ENCODE data around the gene MLPH. TPM values are rescaled to one million over a fixed set of nuclear protein-coding genes. Genes with fewer than 3 reads are reported as not detected.
"Not testable (repeated sequence)": the region's sequence is repeated elsewhere in the genome, so short reads cannot be mapped to it uniquely, and the experiment has no call there.

The MLPH gene
- total and polyA plus RNA-seq, 2 of the 13 experiments (the other 11 are each of a cell fraction or from before 2014, with no cell fraction given), result 0.12 TPM; not detected in 1

DNA sequence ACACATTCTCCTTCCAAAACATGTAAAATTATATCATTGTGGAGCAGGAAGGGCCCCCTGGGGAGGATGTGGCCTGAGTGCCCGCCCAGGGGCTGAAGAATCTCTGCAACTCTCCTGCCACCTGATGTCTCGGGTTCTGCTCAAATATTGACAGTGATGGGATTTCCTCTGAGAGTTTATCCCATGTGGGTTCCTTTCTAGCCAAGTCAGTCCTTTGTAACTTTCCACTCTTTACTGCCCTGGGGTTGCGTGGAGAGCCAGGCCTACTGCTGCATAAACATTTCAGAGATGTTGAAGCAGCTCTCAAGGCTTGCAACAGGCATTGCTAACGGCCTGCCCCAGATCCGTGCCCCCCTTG is 107.4 kb downstream of the MLPH start (continued):
- TF ChIP-seq ATF4 (CRISPR knock-in tag; IDR thresholded peaks at IDR 0.05) (no peak; a peak in 1 of 4 replicates), TEAD3 (CRISPR knock-in tag; optimal IDR thresholded peaks at IDR 0.05; ENCODE audit: borderline replicate concordance) (peak; percentile 85), ARNTL (CRISPR knock-in tag; IDR thresholded peaks at IDR 0.05) (peak; percentile 35; the same call in 1 of the 2 replicates), U2AF1 (optimal IDR thresholded peaks at IDR 0.05; ENCODE audit: low read depth, low read length) (peak; percentile 19), SOX5 (CRISPR knock-in tag; IDR thresholded peaks at IDR 0.05; ENCODE audit: borderline replicate concordance) (peak; percentile 71; the same call in 1 of the 2 replicates), HOXD1 (CRISPR knock-in tag; IDR thresholded peaks at IDR 0.05) (peak; percentile 51; the same call in 1 of the 2 replicates), ZNF891 (CRISPR knock-in tag; IDR thresholded peaks at IDR 0.05) (peak; percentile 17; the same call in 1 of the 2 replicates)

DNA sequence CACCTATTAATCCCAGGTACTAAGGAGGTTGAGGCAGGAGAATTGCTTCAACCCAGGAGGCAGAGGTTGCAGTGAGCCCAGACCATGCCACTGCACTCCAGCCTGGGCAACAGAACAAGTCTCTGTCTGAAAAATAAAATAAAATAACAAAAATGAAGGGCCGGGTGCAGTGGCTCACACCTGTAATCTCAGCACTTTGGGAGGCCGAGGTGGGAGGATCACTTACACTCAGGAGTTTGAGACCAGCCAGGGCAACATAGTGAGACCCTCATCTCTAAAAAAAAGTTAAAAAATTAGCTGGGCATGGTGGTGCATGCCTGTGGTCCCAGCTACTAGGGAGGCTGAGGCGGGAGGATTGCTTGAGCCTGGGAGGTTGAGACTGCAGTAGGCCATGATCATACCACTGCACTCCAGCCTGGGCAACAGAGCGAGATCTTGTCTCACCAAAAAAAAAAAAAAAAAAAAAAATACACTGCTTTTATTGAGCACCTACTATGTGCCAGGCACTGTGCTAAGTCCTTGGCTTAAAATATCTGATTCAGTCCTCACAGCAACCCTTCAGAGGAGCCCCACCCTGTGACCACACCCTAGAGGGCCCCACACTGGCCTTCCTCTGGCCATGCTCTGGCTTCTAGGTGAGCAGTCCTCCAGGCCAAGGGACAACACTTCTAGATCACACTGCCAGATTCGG is 108.9 kb downstream of the MLPH start:
- TF ChIP-seq ZMYM3 (CRISPR knock-in tag; IDR thresholded peaks at IDR 0.05) (peak; percentile 61; the same call in 1 of the 2 replicates), ZNF121 (CRISPR knock-in tag; IDR thresholded peaks at IDR 0.05) (peak; percentile 75), ZKSCAN1 (IDR thresholded peaks at IDR 0.05; ENCODE audit: low read length) (peak; percentile 84), SNAI1 (CRISPR knock-in tag; IDR thresholded peaks at IDR 0.05; ENCODE audit: borderline replicate concordance) (0 out of 2 replicates have a peak, but pooled peaks have one; percentile 65)
- intact Hi-C loops (cut with micrococcal nuclease; ENCODE audit: unreplicated experiment); H2AFZ ChIP-seq (ENCODE audit: low read length): not testable (repeated sequence)

More for the DNA sequence above, 108.9 kb downstream of the MLPH start:
- H3K27me3 ChIP-seq (ENCODE audit: control insufficient read depth in 1 of 2, insufficient read depth in 2 of 2, low read length in 2 of 2); H3K4me3 ChIP-seq (replicated peaks in 1 of 3; ENCODE audit: insufficient read depth in 1 of 3, low read depth in 2 of 3, low read length in 3 of 3); H3K9me3 ChIP-seq (ENCODE audit: low read length); BruUV-seq (replicated peaks); H3K36me3 ChIP-seq (replicated peaks in 1 of 2; ENCODE audit: control insufficient read depth in 1 of 2, insufficient read depth in 2 of 2, low read length in 2 of 2); in situ Hi-C loops (cut with HindIII; ENCODE audit: extremely low pct_ligation_motif_present, low pct_unique_long_range_greater_than_20kb); H3K9ac ChIP-seq (ENCODE audit: insufficient read depth, low read depth, low read length); ATAC-seq; CTCF ChIA-PET (ENCODE audit: low intra/inter-chr PET ratio, low total read pairs); FAIRE-seq; DNase-seq (ENCODE audit: low spot score); H4K20me1 ChIP-seq (ENCODE audit: insufficient read depth, low read length); H3K79me2 ChIP-seq (ENCODE audit: insufficient read depth, low read length); H3K27ac ChIP-seq (ENCODE audit: extremely low read length, insufficient read depth, low read length): not testable (repeated sequence)
- 77% methylated on average over 5 of the region's 5 CpGs for WGBS (ENCODE audit: low lambda C conversion rate)
- POLR2A ChIA-PET, result interaction anchor here (0.7 kb wide), 1 partner anchor 74 kb away, joined by 3 read pairs; no protein-coding TSS in a partner anchor
- Histone ChIP-seq H3K4me2 (ENCODE audit: low read depth, low read length) (0 out of 2 replicates have a peak overlapping the region, but pooled peaks have one; percentile 25), H3K4me1 (ENCODE audit: insufficient read depth, low read length) (peaks cover 96% of the 10 kb centered on the region)
